ENCODE results near the gene AEN.

The AEN gene

GRCh38 chr15:88621789-88622604, 857 bp downstream of the AEN start:
- Histone ChIP-seq H3K9ac (no peak overlapping the region), H3K9me3 (ENCODE audit: control insufficient read depth, low read length) (no peaks in the 10 kb centered on the region), H3K4me3 (ENCODE audit: low read depth, low read length) (peak overlapping the region; percentile 78), H3K27me3 (ENCODE audit: control insufficient read depth, insufficient read depth, low read length) (no peaks in the 10 kb centered on the region), H3K4me2 (ENCODE audit: low read length) (peak overlapping the region; percentile 78), H3K4me1 (peaks cover 2% of the 10 kb centered on the region), H3K36me3 (ENCODE audit: control insufficient read depth, insufficient read depth, low read length) (no peaks in the 10 kb centered on the region), H3K27ac (peak overlapping the region; percentile 66), H3K79me2 (no peaks in the 10 kb centered on the region), H2AFZ (peak overlapping the region; percentile 71)
- TF ChIP-seq, protein P1, sequence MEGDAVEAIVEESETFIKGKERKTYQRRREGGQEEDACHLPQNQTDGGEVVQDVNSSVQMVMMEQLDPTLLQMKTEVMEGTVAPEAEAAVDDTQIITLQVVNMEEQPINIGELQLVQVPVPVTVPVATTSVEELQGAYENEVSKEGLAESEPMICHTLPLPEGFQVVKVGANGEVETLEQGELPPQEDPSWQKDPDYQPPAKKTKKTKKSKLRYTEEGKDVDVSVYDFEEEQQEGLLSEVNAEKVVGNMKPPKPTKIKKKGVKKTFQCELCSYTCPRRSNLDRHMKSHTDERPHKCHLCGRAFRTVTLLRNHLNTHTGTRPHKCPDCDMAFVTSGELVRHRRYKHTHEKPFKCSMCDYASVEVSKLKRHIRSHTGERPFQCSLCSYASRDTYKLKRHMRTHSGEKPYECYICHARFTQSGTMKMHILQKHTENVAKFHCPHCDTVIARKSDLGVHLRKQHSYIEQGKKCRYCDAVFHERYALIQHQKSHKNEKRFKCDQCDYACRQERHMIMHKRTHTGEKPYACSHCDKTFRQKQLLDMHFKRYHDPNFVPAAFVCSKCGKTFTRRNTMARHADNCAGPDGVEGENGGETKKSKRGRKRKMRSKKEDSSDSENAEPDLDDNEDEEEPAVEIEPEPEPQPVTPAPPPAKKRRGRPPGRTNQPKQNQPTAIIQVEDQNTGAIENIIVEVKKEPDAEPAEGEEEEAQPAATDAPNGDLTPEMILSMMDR (IDR thresholded peaks at IDR 0.05): no peak

GRCh38 chr15:88622605-88622975, 1.4 kb downstream of the AEN start:
- Histone ChIP-seq H3K36me3 (ENCODE audit: control insufficient read depth, insufficient read depth, low read length) (no peaks in the 10 kb centered on the region), H3K4me3 (ENCODE audit: low read depth, low read length) (peak overlapping the region; percentile 78), H3K4me1 (peaks cover 2% of the 10 kb centered on the region), H3K9ac (no peak overlapping the region), H3K4me2 (ENCODE audit: low read length) (peak overlapping the region; percentile 78), H3K79me2 (no peaks in the 10 kb centered on the region), H3K27me3 (ENCODE audit: control insufficient read depth, insufficient read depth, low read length) (no peaks in the 10 kb centered on the region), H2AFZ (no peak overlapping the region), H3K9me3 (ENCODE audit: control insufficient read depth, low read length) (no peaks in the 10 kb centered on the region), H3K27ac (no peak overlapping the region)
- TF ChIP-seq, protein P1 (IDR thresholded peaks at IDR 0.05): no peak

DNA sequence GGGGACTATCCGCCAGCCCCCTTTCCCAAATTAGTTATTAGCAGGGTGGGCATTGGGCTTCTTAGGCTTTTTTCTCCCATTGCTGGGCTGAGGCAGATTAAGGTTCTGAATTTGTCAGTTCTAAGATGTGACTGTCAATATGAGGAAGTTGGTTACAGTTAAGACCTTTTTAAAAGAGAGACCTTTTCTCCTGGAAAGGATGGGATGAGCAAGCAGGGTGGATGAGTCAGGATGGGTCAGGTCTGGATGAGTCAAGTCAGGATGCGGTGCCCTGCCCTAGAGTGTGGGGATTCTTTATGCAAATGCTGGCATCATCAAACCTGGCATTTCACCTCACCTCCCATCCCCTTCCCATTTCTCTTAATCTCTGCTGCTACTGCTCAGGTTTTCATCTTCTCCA, 1.9 kb downstream of the AEN start:
- Histone ChIP-seq H2AFZ (no peak overlapping the region), H3K4me3 (ENCODE audit: low read depth, low read length) (no peak overlapping the region), H3K4me1 (peaks cover 2% of the 10 kb centered on the region), H3K4me2 (ENCODE audit: low read length) (no peak overlapping the region), H3K27ac (no peak overlapping the region), H3K9me3 (ENCODE audit: control insufficient read depth, low read length) (no peaks in the 10 kb centered on the region), H3K79me2 (no peaks in the 10 kb centered on the region), H3K9ac (no peak overlapping the region), H3K27me3 (ENCODE audit: control insufficient read depth, insufficient read depth, low read length) (no peaks in the 10 kb centered on the region), H3K36me3 (ENCODE audit: control insufficient read depth, insufficient read depth, low read length) (no peaks in the 10 kb centered on the region)
- TF ChIP-seq, protein P1 (IDR thresholded peaks at IDR 0.05): no peak

DNA sequence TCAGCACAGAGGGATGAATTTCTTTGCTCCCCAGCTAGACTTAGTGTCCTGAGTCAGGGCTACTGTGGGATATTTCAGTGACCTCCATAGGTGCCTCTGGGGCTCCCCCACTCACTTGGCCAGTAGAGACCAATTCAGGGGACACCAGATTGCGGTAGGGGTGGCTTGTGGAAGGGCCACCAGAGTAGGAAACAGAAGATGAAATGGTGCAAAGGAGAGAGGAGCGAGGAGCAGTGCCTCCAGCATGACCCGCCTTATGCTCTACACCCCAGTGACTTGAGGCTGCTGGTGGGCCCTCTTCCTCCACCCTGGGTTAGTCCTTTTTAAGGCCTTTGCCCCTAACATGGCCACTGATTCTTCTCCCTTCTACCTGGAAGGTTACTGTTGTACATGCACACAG, 2.5 kb downstream of the AEN start:
- Histone ChIP-seq H3K4me1 (peaks cover 2% of the 10 kb centered on the region), H3K9me3 (ENCODE audit: control insufficient read depth, low read length) (no peaks in the 10 kb centered on the region), H3K9ac (no peak overlapping the region), H3K27ac (no peak overlapping the region), H3K4me3 (ENCODE audit: low read depth, low read length) (no peak overlapping the region), H3K27me3 (ENCODE audit: control insufficient read depth, insufficient read depth, low read length) (no peaks in the 10 kb centered on the region), H3K36me3 (ENCODE audit: control insufficient read depth, insufficient read depth, low read length) (no peaks in the 10 kb centered on the region), H3K4me2 (ENCODE audit: low read length) (no peak overlapping the region), H2AFZ (no peak overlapping the region), H3K79me2 (no peaks in the 10 kb centered on the region)
- TF ChIP-seq, protein P1 (IDR thresholded peaks at IDR 0.05): no peak

Measured in parathyroid adenoma (tissue), 2 donors.